Neural cell (in vitro differentiated cells): ENCODE data around the gene PSEN2.

Source experiments
- CTCF ChIP-seq: fragments of 450-650 bp; IDR thresholded peaks from 2 replicates; pipeline ENCODE4 v1.5.1; 2014; ENCODE audit warnings: antibody characterized with exemption, mild to moderate bottlenecking, moderate library complexity; ENCODE audit not compliant: poor library complexity, severe bottlenecking
- EP300 ChIP-seq: fragments of 450-650 bp; conservative IDR thresholded peaks from 2 replicates; pipeline ENCODE4 v1.6.1; 2014; ENCODE audit warnings: antibody characterized with exemption, mild to moderate bottlenecking, moderate library complexity; ENCODE audit not compliant: poor library complexity, severe bottlenecking
- EZH2 ChIP-seq: fragments of 200-600, 300-800 bp; shearing (Covaris generic), sonication (generic); IDR thresholded peaks from 2 replicates; pipeline ENCODE4 v1.6.1; 2014; ENCODE audit warnings: antibody characterized with exemption, low read length, borderline replicate concordance, mild to moderate bottlenecking; ENCODE audit not compliant: insufficient read depth, poor library complexity, severe bottlenecking
- RAD21 ChIP-seq: fragments of 450-650 bp; conservative IDR thresholded peaks from 2 replicates; pipeline ENCODE4 v1.6.1; 2014; ENCODE audit warnings: antibody characterized with exemption, mild to moderate bottlenecking, moderate library complexity

GRCh38 chr1:226826479-226827261, 43.7 kb upstream of the PSEN2 start:
- no peak for TF ChIP-seq EZH2
- TF ChIP-seq EP300, result no peak
- no peak for TF ChIP-seq CTCF
- no peak for TF ChIP-seq RAD21
